ENCODE measurements around the gene NEB. TPM values are rescaled to one million over a fixed set of nuclear protein-coding genes. Genes with fewer than 3 reads are reported as not detected.

The NEB gene
- polyA plus RNA-seq, 3 donors = 2.7 TPM; not detected in 2

DNA sequence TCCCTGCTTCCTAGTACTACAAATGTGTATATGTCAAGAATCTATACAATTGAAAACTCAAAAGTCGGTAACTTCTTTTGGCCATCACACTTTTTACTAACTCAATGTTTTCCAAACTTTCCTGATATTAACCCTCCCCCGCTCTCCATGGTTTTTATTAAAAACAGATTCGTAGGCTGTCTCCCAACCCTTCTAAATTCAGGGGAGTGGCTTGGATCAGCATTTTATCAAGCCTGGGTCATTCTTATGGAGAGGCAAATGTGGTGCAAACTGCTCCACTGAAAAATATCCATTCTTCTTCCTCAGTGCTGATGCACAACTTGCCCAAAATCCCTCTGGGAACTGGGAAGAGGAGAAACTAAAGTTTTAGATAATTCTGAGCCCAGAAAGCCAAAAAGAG lies 190.4 kb downstream of the NEB start:
- no peaks in the 10 kb centered on the region for H3K9me3 ChIP-seq (replicated peaks in 1 of 2; ENCODE audit: control insufficient read depth in 1 of 2, insufficient read depth in 1 of 2, low read length in 2 of 2)
- TF ChIP-seq, protein P1, sequence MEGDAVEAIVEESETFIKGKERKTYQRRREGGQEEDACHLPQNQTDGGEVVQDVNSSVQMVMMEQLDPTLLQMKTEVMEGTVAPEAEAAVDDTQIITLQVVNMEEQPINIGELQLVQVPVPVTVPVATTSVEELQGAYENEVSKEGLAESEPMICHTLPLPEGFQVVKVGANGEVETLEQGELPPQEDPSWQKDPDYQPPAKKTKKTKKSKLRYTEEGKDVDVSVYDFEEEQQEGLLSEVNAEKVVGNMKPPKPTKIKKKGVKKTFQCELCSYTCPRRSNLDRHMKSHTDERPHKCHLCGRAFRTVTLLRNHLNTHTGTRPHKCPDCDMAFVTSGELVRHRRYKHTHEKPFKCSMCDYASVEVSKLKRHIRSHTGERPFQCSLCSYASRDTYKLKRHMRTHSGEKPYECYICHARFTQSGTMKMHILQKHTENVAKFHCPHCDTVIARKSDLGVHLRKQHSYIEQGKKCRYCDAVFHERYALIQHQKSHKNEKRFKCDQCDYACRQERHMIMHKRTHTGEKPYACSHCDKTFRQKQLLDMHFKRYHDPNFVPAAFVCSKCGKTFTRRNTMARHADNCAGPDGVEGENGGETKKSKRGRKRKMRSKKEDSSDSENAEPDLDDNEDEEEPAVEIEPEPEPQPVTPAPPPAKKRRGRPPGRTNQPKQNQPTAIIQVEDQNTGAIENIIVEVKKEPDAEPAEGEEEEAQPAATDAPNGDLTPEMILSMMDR (IDR thresholded peaks at IDR 0.05) = no peak
- no peaks in the 10 kb centered on the region for H3K79me2 ChIP-seq (ENCODE audit: insufficient read depth, low read length)
- H3K4me1 Mint-ChIP-seq = no peaks in the 10 kb centered on the region
- H3K4me3 ChIP-seq (replicated peaks in 1 of 3; ENCODE audit: low read depth in 2 of 3, low read length in 3 of 3) = no peak overlapping the region
- H3K9me3 Mint-ChIP-seq = no peaks in the 10 kb centered on the region
- H2AFZ ChIP-seq (ENCODE audit: insufficient read depth, low read depth, low read length, poor library complexity, severe bottlenecking) = no peak overlapping the region
- H3K9ac ChIP-seq (ENCODE audit: insufficient read depth, low read length, poor library complexity, severe bottlenecking) = no peak overlapping the region
- no peak overlapping the region for H3K27ac Mint-ChIP-seq
- H3K36me3 Mint-ChIP-seq = no peaks in the 10 kb centered on the region
- peaks cover 0 to 2% (median 0%) of the 10 kb centered on the region in 3 donors for H3K27me3 Mint-ChIP-seq (ENCODE audit: low read depth in 3 of 3)
- H3K4me3 Mint-ChIP-seq = no peak overlapping the region
- H4K20me1 ChIP-seq (ENCODE audit: insufficient read depth, low read length) = no peaks in the 10 kb centered on the region
- no peaks in the 10 kb centered on the region for H3K4me1 ChIP-seq (ENCODE audit: control insufficient read depth in 1 of 2, insufficient read depth in 2 of 2, low read length in 2 of 2)
- WGBS (ENCODE audit: insufficient coverage) = no CpG with 5 or more reads among the region's 3 CpGs
- no peaks in the 10 kb centered on the region for H3K27me3 ChIP-seq (ENCODE audit: control insufficient read depth in 2 of 2, insufficient read depth in 2 of 2, low read length in 2 of 2)
- intact Hi-C loops (cut with micrococcal nuclease) = no loop called here
- H3K36me3 ChIP-seq (replicated peaks in 1 of 2; ENCODE audit: control insufficient read depth in 1 of 2, insufficient read depth in 2 of 2, low read length in 2 of 2) = no peaks in the 10 kb centered on the region
- no peak overlapping the region for H3K4me2 ChIP-seq (replicated peaks; ENCODE audit: extremely low read depth, low read length, poor library complexity, severe bottlenecking)
- no peak for DNase-seq
- H3K27ac ChIP-seq (ENCODE audit: low read depth in 1 of 2, low read length in 2 of 2) = no peak overlapping the region

DNA sequence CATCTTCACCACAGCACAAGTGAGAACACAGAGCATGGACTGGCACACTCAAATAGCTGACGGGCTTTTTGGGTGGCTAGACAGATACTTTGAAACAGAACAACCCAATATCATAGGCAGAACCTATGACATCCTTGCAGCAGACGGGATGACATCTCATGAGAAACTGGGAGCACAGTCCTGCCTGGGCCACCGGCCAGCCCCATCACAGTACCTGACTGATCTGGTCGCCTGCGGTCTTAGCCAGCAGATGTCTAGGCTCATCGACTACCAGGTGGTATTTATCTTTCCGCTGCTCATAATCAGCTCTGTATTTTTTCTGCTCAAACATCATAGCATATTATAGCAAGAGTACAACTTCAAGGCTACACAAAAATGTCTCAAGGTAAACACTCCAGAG lies 200.3 kb downstream of the NEB start:
- Histone ChIP-seq H3K27ac (ENCODE audit: low read depth in 1 of 2, low read length in 2 of 2) (no peak overlapping the region), H3K4me2 (replicated peaks; ENCODE audit: extremely low read depth, low read length, poor library complexity, severe bottlenecking) (no peak overlapping the region), H3K4me1 (ENCODE audit: control insufficient read depth in 1 of 2, insufficient read depth in 2 of 2, low read length in 2 of 2) (no peaks in the 10 kb centered on the region), H3K79me2 (ENCODE audit: insufficient read depth, low read length) (no peaks in the 10 kb centered on the region), H3K9ac (ENCODE audit: insufficient read depth, low read length, poor library complexity, severe bottlenecking) (no peak overlapping the region), H3K36me3 (replicated peaks in 1 of 2; ENCODE audit: control insufficient read depth in 1 of 2, insufficient read depth in 2 of 2, low read length in 2 of 2) (no peaks in the 10 kb centered on the region), H2AFZ (ENCODE audit: insufficient read depth, low read depth, low read length, poor library complexity, severe bottlenecking) (no peak overlapping the region), H3K4me3 (replicated peaks in 1 of 3; ENCODE audit: low read depth in 2 of 3, low read length in 3 of 3) (no peak overlapping the region), H3K27me3 (ENCODE audit: control insufficient read depth in 2 of 2, insufficient read depth in 2 of 2, low read length in 2 of 2) (no peaks in the 10 kb centered on the region), H3K9me3 (replicated peaks in 1 of 2; ENCODE audit: control insufficient read depth in 1 of 2, insufficient read depth in 1 of 2, low read length in 2 of 2) (no peaks in the 10 kb centered on the region), H4K20me1 (ENCODE audit: insufficient read depth, low read length) (no peaks in the 10 kb centered on the region)
- Mint-ChIP-seq H3K9me3 (no peaks in the 10 kb centered on the region), H3K27me3 (ENCODE audit: low read depth in 3 of 3) (no peaks in the 10 kb centered on the region), H3K4me1 (no peaks in the 10 kb centered on the region), H3K27ac (no peak overlapping the region), H3K36me3 (no peaks in the 10 kb centered on the region), H3K4me3 (no peak overlapping the region)
- intact Hi-C loops (cut with micrococcal nuclease) = no loop called here
- TF ChIP-seq, protein P1 (IDR thresholded peaks at IDR 0.05) = no peak
- WGBS (ENCODE audit: insufficient coverage) = 99% methylated on average over 7 of the region's 7 CpGs
- no peak for DNase-seq
